BJ (cell line): ENCODE data around the gene DICER1. TPM values are rescaled to one million over a fixed set of nuclear protein-coding genes. Genes with fewer than 3 reads are reported as not detected.

ENCODE experiments used
- CTCF ChIA-PET: fragments of 350-600 bp; formaldehyde crosslinking; extraction: SDS; loops from one replicate; lab custom pipeline; 2021; ENCODE audit warnings: antibody characterized with exemption, inconsistent platforms; lab: Yijun Ruan, JAX
- POLR2A ChIA-PET: fragments of 300-600 bp; sonication (Branson Sonifier 250); formaldehyde crosslinking; extraction: SDS; loops from one replicate; lab custom pipeline; 2021; ENCODE audit warnings: antibody characterized with exemption; lab: Charles Lee
- DNase-seq: peaks from one replicate; pipeline ENCODE4 v3.0.0-alpha.2; 2011; ENCODE audit warnings: low read depth
- H3K27me3 ChIP-seq: 2 replicates; pipeline ENCODE4 v1.6.0; 2011; ENCODE audit warnings: low read length; ENCODE audit not compliant: control insufficient read depth, insufficient read depth
- H3K36me3 ChIP-seq: 2 replicates; pipeline ENCODE4 v1.5.1; 2011; ENCODE audit warnings: low read length; ENCODE audit not compliant: control insufficient read depth, insufficient read depth
- H3K4me3 ChIP-seq: 2 replicates; pipeline ENCODE4 v1.5.1; 2011; ENCODE audit warnings: low read depth, mild to moderate bottlenecking, control low read depth, low read length
- polyA plus RNA-seq: library from polyadenylated mRNA; depleted of rRNA; stranded (reverse); fragments of >200 nt; gene quantifications from 2 replicates; pipeline ENCODE4 v1.2.3, GENCODE V29; 2011
- TF ChIP-seq, protein P1 (sequence below): IDR thresholded peaks from 2 replicates; pipeline ENCODE4 v1.5.1; 2011; ENCODE audit warnings: low read depth, mild to moderate bottlenecking, control low read depth, inconsistent platforms, low read length, moderate library complexity; ENCODE audit not compliant: insufficient read depth

The DICER1 gene
- polyA plus RNA-seq, 1 experiment: 15.7 TPM

DNA sequence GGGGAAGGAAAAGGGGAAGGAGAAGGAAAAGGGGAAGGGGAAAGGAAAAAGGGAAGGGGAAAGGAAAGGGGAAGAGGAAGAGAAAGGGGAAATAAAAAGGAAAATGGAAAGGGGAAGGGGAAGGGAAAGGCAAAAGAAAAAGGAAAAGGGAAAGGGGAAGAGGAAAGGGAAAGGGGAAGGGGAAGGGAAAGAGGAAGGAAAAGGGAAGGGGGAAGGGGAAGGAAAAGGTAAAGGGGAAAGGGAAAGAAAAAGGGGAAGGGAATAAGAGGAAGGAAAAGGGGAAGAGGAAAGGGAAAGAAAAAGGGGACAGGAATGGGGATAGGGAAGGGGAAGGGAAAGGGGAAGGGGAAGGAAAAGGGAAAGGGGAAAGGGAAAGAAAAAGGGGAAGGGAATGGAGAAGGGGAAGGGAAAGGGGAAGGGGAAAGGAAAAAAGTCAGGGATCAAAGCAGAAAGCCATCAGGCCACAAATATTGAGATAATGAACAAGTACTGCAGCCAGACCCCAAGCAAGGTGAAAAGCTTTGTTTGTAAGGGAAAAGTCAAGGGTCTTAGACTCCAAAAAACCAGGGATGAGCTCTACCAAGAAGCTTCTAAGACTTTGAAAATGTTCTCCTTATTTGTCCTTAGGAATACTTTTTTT lies 20.0 kb downstream of the DICER1 start:
- Histone ChIP-seq H3K4me3 (no peak overlapping the region), H3K36me3 (peaks cover 1% of the 10 kb centered on the region; the same call in 1 of the 2 replicates), H3K27me3 (no peaks in the 10 kb centered on the region)
- TF ChIP-seq, protein P1, sequence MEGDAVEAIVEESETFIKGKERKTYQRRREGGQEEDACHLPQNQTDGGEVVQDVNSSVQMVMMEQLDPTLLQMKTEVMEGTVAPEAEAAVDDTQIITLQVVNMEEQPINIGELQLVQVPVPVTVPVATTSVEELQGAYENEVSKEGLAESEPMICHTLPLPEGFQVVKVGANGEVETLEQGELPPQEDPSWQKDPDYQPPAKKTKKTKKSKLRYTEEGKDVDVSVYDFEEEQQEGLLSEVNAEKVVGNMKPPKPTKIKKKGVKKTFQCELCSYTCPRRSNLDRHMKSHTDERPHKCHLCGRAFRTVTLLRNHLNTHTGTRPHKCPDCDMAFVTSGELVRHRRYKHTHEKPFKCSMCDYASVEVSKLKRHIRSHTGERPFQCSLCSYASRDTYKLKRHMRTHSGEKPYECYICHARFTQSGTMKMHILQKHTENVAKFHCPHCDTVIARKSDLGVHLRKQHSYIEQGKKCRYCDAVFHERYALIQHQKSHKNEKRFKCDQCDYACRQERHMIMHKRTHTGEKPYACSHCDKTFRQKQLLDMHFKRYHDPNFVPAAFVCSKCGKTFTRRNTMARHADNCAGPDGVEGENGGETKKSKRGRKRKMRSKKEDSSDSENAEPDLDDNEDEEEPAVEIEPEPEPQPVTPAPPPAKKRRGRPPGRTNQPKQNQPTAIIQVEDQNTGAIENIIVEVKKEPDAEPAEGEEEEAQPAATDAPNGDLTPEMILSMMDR: no peak
- ChIA-PET CTCF (interaction anchor here (0.6 to 0.9 kb wide), 2 partner anchors 35 to 398 kb away, joined by 3 read pairs; no protein-coding TSS in a partner anchor), POLR2A (no interaction called here)
- DNase-seq: no peak

DNA sequence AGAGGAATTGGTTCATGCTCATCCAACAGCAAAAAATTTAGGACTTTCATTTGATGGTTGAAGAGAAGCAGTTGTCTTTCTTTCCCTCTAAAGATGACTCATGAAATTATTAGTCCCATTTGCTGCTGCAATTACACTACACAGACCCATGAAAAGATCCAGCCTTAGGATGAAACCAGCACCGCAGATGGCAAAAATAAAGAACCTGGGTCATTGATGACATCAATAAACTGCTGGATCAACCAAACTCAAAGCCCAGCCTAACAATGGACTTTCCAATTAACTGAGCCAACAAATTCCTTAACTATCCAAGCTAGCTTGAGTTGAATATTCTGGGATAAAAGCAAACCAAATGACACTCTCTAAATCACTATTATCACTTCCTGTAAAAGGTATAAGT lies 20.7 kb downstream of the DICER1 start:
- Histone ChIP-seq H3K4me3 (no peak overlapping the region), H3K36me3 (peaks cover 1% of the 10 kb centered on the region; the same call in 1 of the 2 replicates), H3K27me3 (no peaks in the 10 kb centered on the region)
- ChIA-PET CTCF (no interaction called here), POLR2A (no interaction called here)
- no peak for DNase-seq
- TF ChIP-seq, protein P1: no peak

DNA sequence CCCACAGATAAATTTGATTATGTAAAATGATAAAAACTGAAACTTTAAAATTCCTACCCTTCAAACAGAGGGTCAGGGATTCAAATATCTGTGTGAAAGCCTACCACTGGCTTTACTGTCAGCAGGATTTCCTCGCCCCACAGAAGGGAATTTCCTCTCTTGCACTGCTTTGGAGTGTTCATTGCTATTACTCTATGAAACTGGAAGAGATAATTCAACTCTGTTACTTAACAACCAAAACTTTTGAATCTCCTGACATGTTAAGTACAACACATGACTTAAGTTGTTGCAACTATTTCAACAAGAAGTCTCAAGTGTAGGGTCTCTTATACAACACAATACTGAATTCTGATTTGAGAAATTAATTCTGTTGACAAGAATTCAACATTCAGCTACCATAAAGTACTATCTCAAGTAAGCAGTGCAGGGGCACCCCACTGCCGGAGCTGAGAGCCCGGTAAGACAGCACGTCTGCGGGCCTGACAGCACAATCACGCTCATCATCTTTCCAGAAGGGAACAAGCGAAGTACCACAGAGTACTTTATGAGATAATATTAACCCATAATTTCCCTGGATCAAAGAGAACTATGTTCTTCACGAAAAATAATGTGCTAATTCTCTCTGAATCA lies 22.9 kb downstream of the DICER1 start:
- TF ChIP-seq, protein P1: no peak

DNA sequence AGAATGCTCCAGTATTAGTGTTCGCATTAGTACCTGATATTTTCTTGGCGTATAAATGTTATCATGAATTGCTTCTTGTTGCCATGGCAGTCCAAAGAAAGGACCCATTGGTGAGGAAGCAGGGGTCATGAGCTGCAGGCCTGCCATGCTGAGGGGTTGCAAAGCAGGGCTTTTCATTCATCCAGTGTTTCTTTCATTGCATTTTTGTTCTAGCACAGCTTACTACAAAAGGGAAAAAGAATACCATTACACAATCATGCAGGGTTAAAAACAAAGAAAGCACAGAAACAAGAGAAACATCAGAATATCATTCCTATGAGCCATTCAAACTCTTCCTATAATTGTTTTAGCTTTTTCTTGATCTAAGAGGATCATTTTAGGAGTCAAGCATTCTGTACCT lies 24.0 kb downstream of the DICER1 start:
- ChIA-PET POLR2A (no interaction called here), CTCF (no interaction called here)
- TF ChIP-seq, protein P1: no peak
- no peak for DNase-seq
- H3K4me3 ChIP-seq: no peak overlapping the region
- H3K27me3 ChIP-seq: no peaks in the 10 kb centered on the region
- peaks cover 1% of the 10 kb centered on the region; the same call in 1 of the 2 replicates for H3K36me3 ChIP-seq

More for the DNA sequence above, 22.9 kb downstream of the DICER1 start:
- CTCF ChIA-PET: no interaction called here
- peaks cover 1% of the 10 kb centered on the region; the same call in 1 of the 2 replicates for H3K36me3 ChIP-seq
- DNase-seq: no peak
- POLR2A ChIA-PET: no interaction called here
- H3K4me3 ChIP-seq: no peak overlapping the region
- H3K27me3 ChIP-seq: no peaks in the 10 kb centered on the region

DNA sequence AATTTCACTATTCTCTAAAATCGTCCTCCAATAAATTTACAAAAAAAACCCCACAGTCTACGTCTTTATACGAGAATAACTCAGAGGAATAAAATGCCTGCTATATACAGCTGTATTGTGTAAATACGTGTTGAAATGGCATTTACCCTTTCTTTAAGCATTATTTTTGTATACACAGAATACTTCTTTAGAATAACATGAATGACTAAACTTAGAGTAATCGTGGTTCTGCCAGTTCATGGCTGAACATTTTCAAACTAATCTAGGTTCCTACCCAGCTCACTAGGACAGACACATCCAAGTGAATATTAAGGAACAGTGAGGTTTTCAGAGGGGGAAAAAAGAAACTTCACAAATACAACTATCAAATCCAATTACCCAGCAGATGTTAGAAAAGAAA lies 24.6 kb downstream of the DICER1 start:
- ChIA-PET CTCF (no interaction called here), POLR2A (interaction anchor here (0.6 kb wide), 1 partner anchor 108 kb away, joined by 4 read pairs; no protein-coding TSS in a partner anchor)
- Histone ChIP-seq H3K27me3 (no peaks in the 10 kb centered on the region), H3K36me3 (peaks cover 1% of the 10 kb centered on the region; the same call in 1 of the 2 replicates), H3K4me3 (no peak overlapping the region)
- TF ChIP-seq, protein P1: no peak
- no peak for DNase-seq
